Nucleus accumbens (tissue), 56 donors: ENCODE measurements around the gene TRMT10A.
A peak's percentile ranks its signal among the peaks of the same experiment; 100 is the strongest.

Experiments
- DNase-seq, 56 donors: peaks; one replicate each; lab custom pipeline; 2025; lab: John Stamatoyannopoulos, UW

TRMT10A gene

GRCh38 chr4:99563310-99564186 is at the start of gene TRMT10A:
TRMT10A (minus strand) TSS chr4:99564039; CDS start chr4:99559338, 4,701 bp downstream.
- peak; percentile 87 to 100 (median 98) for DNase-seq

- no peak for DNase-seq
Observed at GRCh38 chr4:99612704-99613103, 48.9 kb upstream of the TRMT10A start.

- no peak for DNase-seq
Observed at GRCh38 chr4:99612281-99612680, 48.4 kb upstream of the TRMT10A start.

GRCh38 chr4:99610605-99611175 is 46.9 kb upstream of the TRMT10A start:
- no peak for DNase-seq

GRCh38 chr4:99608417-99608816 is 44.6 kb upstream of the TRMT10A start:
- DNase-seq: no peak

- no peak for DNase-seq
Observed at GRCh38 chr4:99606716-99607115, 42.9 kb upstream of the TRMT10A start.

GRCh38 chr4:99594818-99595217 is 31.0 kb upstream of the TRMT10A start:
- DNase-seq: no peak

- no peak for DNase-seq
Observed at GRCh38 chr4:99593781-99594641, 30.2 kb upstream of the TRMT10A start.

GRCh38 chr4:99591757-99592156 is 27.9 kb upstream of the TRMT10A start:
- DNase-seq: no peak

GRCh38 chr4:99587803-99588202 is 24.0 kb upstream of the TRMT10A start:
- no peak for DNase-seq

GRCh38 chr4:99587309-99587708 is 23.5 kb upstream of the TRMT10A start:
- no peak for DNase-seq

GRCh38 chr4:99586797-99587196 is 23.0 kb upstream of the TRMT10A start:
- DNase-seq: no peak

GRCh38 chr4:99586322-99586721 is 22.5 kb upstream of the TRMT10A start:
- DNase-seq: no peak

GRCh38 chr4:99585516-99585915 is 21.7 kb upstream of the TRMT10A start:
- no peak for DNase-seq

- DNase-seq: no peak
Observed at GRCh38 chr4:99578714-99579113, 14.9 kb upstream of the TRMT10A start.

GRCh38 chr4:99574530-99575324 is 10.9 kb upstream of the TRMT10A start, which contains the start of gene MTTP:
MTTP (plus strand) TSS chr4:99574824; CDS start chr4:99574910, 86 bp downstream.
- no peak for DNase-seq

GRCh38 chr4:99573735-99574368 is 10.0 kb upstream of the TRMT10A start:
- DNase-seq: no peak

- DNase-seq: no peak
Observed at GRCh38 chr4:99572527-99573240, 8.8 kb upstream of the TRMT10A start.

- DNase-seq: no peak
Observed at GRCh38 chr4:99571883-99572282, 8.0 kb upstream of the TRMT10A start.
